T-helper 1 cell treated with Interleukin-12 subunit alpha and Interleukin-12 subunit beta and Interleukin-4 antibody, amounts not matched to agents 30 μg/mL and 1 μg/mL, for 36 hours (primary cell): ENCODE results near the gene CEP152.
"Not testable (repeated sequence)": the region's sequence is repeated elsewhere in the genome, so short reads cannot be mapped to it uniquely, and the experiment has no call there.

Experiments
- H3K27ac Mint-ChIP-seq: one replicate; pipeline ENCODE4 v1.8.0; 2021; ENCODE audit warnings: mild to moderate bottlenecking, mixed read lengths
- H3K27me3 Mint-ChIP-seq: one replicate; pipeline ENCODE4 v1.8.0; 2021; ENCODE audit warnings: low read depth, mixed read lengths
- H3K36me3 Mint-ChIP-seq: one replicate; pipeline ENCODE4 v1.8.0; 2021; ENCODE audit warnings: low read depth, mixed read lengths
- H3K4me1 Mint-ChIP-seq: one replicate; pipeline ENCODE4 v1.8.0; 2021; ENCODE audit warnings: low read depth, mixed read lengths
- H3K4me3 Mint-ChIP-seq: one replicate; pipeline ENCODE4 v1.8.0; 2021; ENCODE audit warnings: mild to moderate bottlenecking, moderate library complexity, mixed read lengths
- H3K9me3 Mint-ChIP-seq: one replicate; pipeline ENCODE4 v1.8.0; 2021; ENCODE audit warnings: mixed read lengths

The CEP152 gene

GRCh38 chr15:48810414-48811324, at the start of gene CEP152:
TSS of gene CEP152 (minus strand) at chr15:48811069. CDS start at chr15:48805649, 5,420 bp downstream.
- peak within 1 kb of the TSS; percentile 95 for H3K27ac Mint-ChIP-seq
- peak within 1 kb of the TSS; percentile 94 for H3K4me3 Mint-ChIP-seq
- peaks cover 14% of the 10 kb centered on the region for H3K27me3 Mint-ChIP-seq
- H3K36me3 Mint-ChIP-seq, result peaks cover 6% of the 10 kb centered on the region
- no peaks in the 10 kb centered on the region for H3K9me3 Mint-ChIP-seq
- peaks cover 30% of the 10 kb centered on the region for H3K4me1 Mint-ChIP-seq

GRCh38 chr15:48859426-48859825, 48.6 kb upstream of the CEP152 start:
- Mint-ChIP-seq H3K36me3 (no peaks in the 10 kb centered on the region), H3K27me3 (peaks cover 5% of the 10 kb centered on the region), H3K4me3 (no peak overlapping the region), H3K4me1 (peaks cover 13% of the 10 kb centered on the region), H3K9me3 (no peaks in the 10 kb centered on the region), H3K27ac (no peak overlapping the region)

- peaks cover 13% of the 10 kb centered on the region for H3K4me1 Mint-ChIP-seq
- no peaks in the 10 kb centered on the region for H3K36me3 Mint-ChIP-seq
- H3K9me3 Mint-ChIP-seq, result no peaks in the 10 kb centered on the region
- no peak overlapping the region for H3K4me3 Mint-ChIP-seq
- peaks cover 5% of the 10 kb centered on the region for H3K27me3 Mint-ChIP-seq
- H3K27ac Mint-ChIP-seq, result no peak overlapping the region
Observed at GRCh38 chr15:48858401-48858800, 47.5 kb upstream of the CEP152 start.

- no peaks in the 10 kb centered on the region for H3K9me3 Mint-ChIP-seq
- peaks cover 5% of the 10 kb centered on the region for H3K4me1 Mint-ChIP-seq
- H3K27me3 Mint-ChIP-seq, result peaks cover 5% of the 10 kb centered on the region
- no peak overlapping the region for H3K27ac Mint-ChIP-seq
- no peaks in the 10 kb centered on the region for H3K36me3 Mint-ChIP-seq
- H3K4me3 Mint-ChIP-seq, result no peak overlapping the region
Observed at GRCh38 chr15:48856942-48857341, 46.1 kb upstream of the CEP152 start.

- H3K27me3 Mint-ChIP-seq, result peaks cover 6% of the 10 kb centered on the region
- no peak overlapping the region for H3K27ac Mint-ChIP-seq
- no peak overlapping the region for H3K4me3 Mint-ChIP-seq
- H3K36me3 Mint-ChIP-seq, result no peaks in the 10 kb centered on the region
- H3K9me3 Mint-ChIP-seq, result no peaks in the 10 kb centered on the region
- H3K4me1 Mint-ChIP-seq, result peaks cover 3% of the 10 kb centered on the region
Observed at GRCh38 chr15:48855501-48856440, 44.9 kb upstream of the CEP152 start.

GRCh38 chr15:48854434-48854833, 43.6 kb upstream of the CEP152 start:
- H3K4me3 Mint-ChIP-seq, H3K36me3 Mint-ChIP-seq, H3K9me3 Mint-ChIP-seq, H3K27me3 Mint-ChIP-seq, H3K27ac Mint-ChIP-seq, H3K4me1 Mint-ChIP-seq: not testable (repeated sequence)

GRCh38 chr15:48851956-48852355, 41.1 kb upstream of the CEP152 start:
- Mint-ChIP-seq H3K27ac (no peak overlapping the region), H3K36me3 (no peaks in the 10 kb centered on the region), H3K4me1 (no peaks in the 10 kb centered on the region), H3K4me3 (no peak overlapping the region), H3K9me3 (no peaks in the 10 kb centered on the region), H3K27me3 (peaks cover 13% of the 10 kb centered on the region)

GRCh38 chr15:48850648-48851047, 39.8 kb upstream of the CEP152 start:
- H3K27me3 Mint-ChIP-seq, result peaks cover 13% of the 10 kb centered on the region
- no peaks in the 10 kb centered on the region for H3K36me3 Mint-ChIP-seq
- H3K27ac Mint-ChIP-seq, result no peak overlapping the region
- H3K9me3 Mint-ChIP-seq, result no peaks in the 10 kb centered on the region
- H3K4me3 Mint-ChIP-seq, result no peak overlapping the region
- no peaks in the 10 kb centered on the region for H3K4me1 Mint-ChIP-seq

GRCh38 chr15:48845123-48845522, 34.3 kb upstream of the CEP152 start:
- Mint-ChIP-seq H3K4me3 (no peak overlapping the region), H3K36me3 (no peaks in the 10 kb centered on the region), H3K27ac (no peak overlapping the region), H3K27me3 (peaks cover 4% of the 10 kb centered on the region), H3K9me3 (no peaks in the 10 kb centered on the region), H3K4me1 (no peaks in the 10 kb centered on the region)

GRCh38 chr15:48842501-48842900, 31.6 kb upstream of the CEP152 start:
- no peak overlapping the region for H3K27ac Mint-ChIP-seq
- H3K27me3 Mint-ChIP-seq, result no peaks in the 10 kb centered on the region

GRCh38 chr15:48834756-48835155, 23.9 kb upstream of the CEP152 start:
- no peak overlapping the region for H3K27ac Mint-ChIP-seq
- H3K4me3 Mint-ChIP-seq, result no peak overlapping the region
- no peaks in the 10 kb centered on the region for H3K4me1 Mint-ChIP-seq
- peaks cover 6% of the 10 kb centered on the region for H3K36me3 Mint-ChIP-seq
- peaks cover 16% of the 10 kb centered on the region for H3K9me3 Mint-ChIP-seq
- H3K27me3 Mint-ChIP-seq, result peaks cover 3% of the 10 kb centered on the region

More at GRCh38 chr15:48842501-48842900, 31.6 kb upstream of the CEP152 start:
- Mint-ChIP-seq H3K36me3 (no peaks in the 10 kb centered on the region), H3K4me3 (no peak overlapping the region), H3K9me3 (no peaks in the 10 kb centered on the region), H3K4me1 (no peaks in the 10 kb centered on the region)

GRCh38 chr15:48833526-48834239, 22.8 kb upstream of the CEP152 start:
- H3K36me3 Mint-ChIP-seq, result peaks cover 6% of the 10 kb centered on the region
- H3K27ac Mint-ChIP-seq, result no peak overlapping the region
- no peak overlapping the region for H3K4me3 Mint-ChIP-seq
- H3K9me3 Mint-ChIP-seq, result peaks cover 16% of the 10 kb centered on the region
- H3K4me1 Mint-ChIP-seq, result no peaks in the 10 kb centered on the region
- peaks cover 3% of the 10 kb centered on the region for H3K27me3 Mint-ChIP-seq

- Mint-ChIP-seq H3K4me3 (no peak overlapping the region), H3K36me3 (peaks cover 6% of the 10 kb centered on the region), H3K27ac (no peak overlapping the region), H3K4me1 (no peaks in the 10 kb centered on the region), H3K27me3 (peaks cover 3% of the 10 kb centered on the region), H3K9me3 (peaks cover 16% of the 10 kb centered on the region)
Observed at GRCh38 chr15:48832648-48833047, 21.8 kb upstream of the CEP152 start.

- Mint-ChIP-seq H3K9me3 (peaks cover 14% of the 10 kb centered on the region), H3K27me3 (peaks cover 3% of the 10 kb centered on the region), H3K36me3 (peaks cover 5% of the 10 kb centered on the region), H3K4me1 (no peaks in the 10 kb centered on the region), H3K4me3 (no peak overlapping the region), H3K27ac (no peak overlapping the region)
Observed at GRCh38 chr15:48828906-48829305, 18.0 kb upstream of the CEP152 start.
